Measurements from ENCODE around the gene CFAP46. TPM values are rescaled to one million over a fixed set of nuclear protein-coding genes. Genes with fewer than 3 reads are reported as not detected.

CFAP46 gene
- total RNA-seq, 1 experiment from 2014 or later: not detected

DNA sequence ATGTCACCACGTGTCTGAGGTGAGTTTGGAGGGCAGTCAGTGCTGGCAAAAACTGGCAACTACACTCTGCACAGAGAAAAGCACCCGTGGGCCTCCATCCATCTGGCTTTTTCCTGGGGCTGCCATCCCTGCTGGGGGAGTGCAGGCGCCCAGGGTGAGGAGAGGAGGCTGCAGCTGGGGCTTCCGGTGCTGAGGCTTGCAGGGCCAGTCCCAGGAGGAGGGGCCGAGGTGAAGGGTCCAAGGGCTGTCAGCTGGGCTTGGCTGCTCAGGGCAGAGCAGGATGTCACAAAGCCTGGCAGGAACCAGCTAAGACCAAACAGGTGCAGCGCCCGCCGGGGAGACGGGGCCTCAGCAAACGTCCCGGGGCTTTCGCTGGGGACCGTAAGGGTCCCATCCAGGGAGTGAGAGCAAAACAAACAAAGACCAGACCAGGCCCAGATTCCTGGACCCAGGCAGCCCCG, 77.2 kb downstream of the CFAP46 start:
- Mint-ChIP-seq H3K36me3 (ENCODE audit: insufficient read depth, unreplicated experiment) (no peaks in the 10 kb centered on the region), H3K27ac (ENCODE audit: unreplicated experiment) (no peak overlapping the region), H3K9me3 (ENCODE audit: low read depth, unreplicated experiment) (no peaks in the 10 kb centered on the region), H3K27me3 (ENCODE audit: unreplicated experiment) (peaks cover 82% of the 10 kb centered on the region), H3K4me3 (ENCODE audit: low read depth, unreplicated experiment) (no peak overlapping the region), H3K4me1 (ENCODE audit: low read depth, unreplicated experiment) (no peaks in the 10 kb centered on the region)
- CTCF ChIA-PET: no interaction called here
- TF ChIP-seq, protein P1, sequence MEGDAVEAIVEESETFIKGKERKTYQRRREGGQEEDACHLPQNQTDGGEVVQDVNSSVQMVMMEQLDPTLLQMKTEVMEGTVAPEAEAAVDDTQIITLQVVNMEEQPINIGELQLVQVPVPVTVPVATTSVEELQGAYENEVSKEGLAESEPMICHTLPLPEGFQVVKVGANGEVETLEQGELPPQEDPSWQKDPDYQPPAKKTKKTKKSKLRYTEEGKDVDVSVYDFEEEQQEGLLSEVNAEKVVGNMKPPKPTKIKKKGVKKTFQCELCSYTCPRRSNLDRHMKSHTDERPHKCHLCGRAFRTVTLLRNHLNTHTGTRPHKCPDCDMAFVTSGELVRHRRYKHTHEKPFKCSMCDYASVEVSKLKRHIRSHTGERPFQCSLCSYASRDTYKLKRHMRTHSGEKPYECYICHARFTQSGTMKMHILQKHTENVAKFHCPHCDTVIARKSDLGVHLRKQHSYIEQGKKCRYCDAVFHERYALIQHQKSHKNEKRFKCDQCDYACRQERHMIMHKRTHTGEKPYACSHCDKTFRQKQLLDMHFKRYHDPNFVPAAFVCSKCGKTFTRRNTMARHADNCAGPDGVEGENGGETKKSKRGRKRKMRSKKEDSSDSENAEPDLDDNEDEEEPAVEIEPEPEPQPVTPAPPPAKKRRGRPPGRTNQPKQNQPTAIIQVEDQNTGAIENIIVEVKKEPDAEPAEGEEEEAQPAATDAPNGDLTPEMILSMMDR (IDR thresholded peaks at IDR 0.05; ENCODE audit: unreplicated experiment): no peak
- DNase-seq: no peak
- intact Hi-C loops (cut with micrococcal nuclease; ENCODE audit: unreplicated experiment): no loop called here
- no TSS peak for BruUV-seq (replicated peaks)

DNA sequence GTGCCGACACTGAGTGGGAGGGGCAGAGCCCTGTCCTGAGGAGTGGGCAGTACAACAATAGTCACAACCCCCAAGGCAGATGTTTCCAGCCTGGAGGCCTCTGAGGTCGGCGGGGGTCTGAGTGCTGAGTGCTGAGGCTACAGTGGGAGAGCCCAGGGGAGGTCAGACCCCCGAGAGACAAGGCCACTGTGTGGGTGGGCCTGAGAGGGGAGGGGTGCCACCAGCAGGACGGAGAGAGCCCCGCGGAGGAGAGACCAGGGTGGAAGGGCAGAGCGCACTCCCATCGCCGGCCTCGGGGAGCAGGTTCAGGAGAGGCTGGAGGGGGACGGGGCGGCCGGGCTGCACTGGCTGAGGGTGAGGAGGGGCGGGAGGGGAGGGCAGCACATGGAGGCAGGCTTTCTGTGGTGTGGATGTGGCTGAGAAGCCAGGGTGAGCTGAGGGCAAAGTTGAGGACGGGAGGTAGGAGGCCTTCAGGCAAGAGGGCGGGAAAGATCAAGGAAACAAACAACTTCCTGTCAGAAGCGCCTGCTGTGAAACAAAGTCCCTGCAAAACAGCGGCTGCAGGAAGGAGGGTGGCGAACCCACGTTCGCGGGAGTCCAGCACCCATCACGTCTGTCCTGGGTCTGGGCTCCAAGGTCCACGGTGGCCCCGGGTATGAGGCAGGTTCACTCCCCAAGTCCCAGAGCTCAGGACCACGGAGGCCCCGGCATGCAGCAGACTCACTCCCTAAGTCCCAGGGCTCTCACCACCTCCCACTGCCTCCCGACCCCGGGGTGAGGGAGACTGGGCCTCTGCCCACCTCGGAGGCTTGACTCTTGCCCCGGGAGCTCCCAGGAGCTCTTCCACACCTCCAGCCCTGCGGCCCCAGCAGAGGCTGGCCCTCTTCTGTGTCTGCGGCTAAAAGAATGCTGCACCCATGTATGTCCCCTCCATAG, 79.6 kb downstream of the CFAP46 start:
- no peaks in the 10 kb centered on the region for H3K4me1 Mint-ChIP-seq (ENCODE audit: low read depth, unreplicated experiment)
- no peak overlapping the region for H3K27ac Mint-ChIP-seq (ENCODE audit: unreplicated experiment)
- TF ChIP-seq, protein P1 (IDR thresholded peaks at IDR 0.05; ENCODE audit: unreplicated experiment): no peak
- no peaks in the 10 kb centered on the region for H3K9me3 Mint-ChIP-seq (ENCODE audit: low read depth, unreplicated experiment)
- no peaks in the 10 kb centered on the region for H3K36me3 Mint-ChIP-seq (ENCODE audit: insufficient read depth, unreplicated experiment)
- peaks cover 84% of the 10 kb centered on the region for H3K27me3 Mint-ChIP-seq (ENCODE audit: unreplicated experiment)
- BruUV-seq (replicated peaks): no TSS peak
- no peak for DNase-seq
- intact Hi-C loops (cut with micrococcal nuclease; ENCODE audit: unreplicated experiment): no loop called here
- CTCF ChIA-PET: no interaction called here
- no peak overlapping the region for H3K4me3 Mint-ChIP-seq (ENCODE audit: low read depth, unreplicated experiment)

DNA sequence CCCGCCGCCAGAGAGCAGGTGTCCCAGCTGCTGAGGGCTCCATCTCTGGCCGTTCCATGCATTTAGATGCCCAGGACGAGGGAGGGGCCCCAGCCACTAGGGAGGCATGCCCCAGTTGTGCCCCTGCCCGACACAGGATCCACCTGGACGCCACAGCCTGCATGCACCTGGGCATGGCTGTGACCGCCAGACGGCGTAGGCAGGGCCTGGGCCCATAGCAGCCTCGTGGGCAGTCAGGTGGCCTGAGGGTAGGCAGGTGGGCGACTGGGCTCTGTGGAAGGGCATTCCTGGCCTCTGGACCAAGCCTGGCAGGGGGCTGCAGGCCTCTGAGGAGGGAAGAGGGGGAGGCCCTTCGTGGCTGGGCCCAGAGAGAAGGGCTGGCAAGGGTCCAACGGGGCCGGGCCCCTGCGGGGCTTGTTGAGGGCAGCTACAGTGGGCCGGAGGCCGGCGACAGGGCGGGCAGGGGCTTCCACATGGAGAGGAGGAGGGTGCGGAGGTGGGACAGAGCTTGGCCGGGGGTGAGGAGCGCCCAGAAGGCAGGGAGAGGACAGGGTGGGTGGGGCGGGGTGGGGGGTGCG, 80.4 kb downstream of the CFAP46 start:
- BruUV-seq (replicated peaks): no TSS peak
- CTCF ChIA-PET: no interaction called here
- no peak for DNase-seq
- no peak overlapping the region for H3K27ac Mint-ChIP-seq (ENCODE audit: unreplicated experiment)
- intact Hi-C loops (cut with micrococcal nuclease; ENCODE audit: unreplicated experiment): no loop called here
- TF ChIP-seq, protein P1 (IDR thresholded peaks at IDR 0.05; ENCODE audit: unreplicated experiment): no peak
- no peaks in the 10 kb centered on the region for H3K36me3 Mint-ChIP-seq (ENCODE audit: insufficient read depth, unreplicated experiment)
- H3K4me1 Mint-ChIP-seq (ENCODE audit: low read depth, unreplicated experiment): no peaks in the 10 kb centered on the region
- peaks cover 79% of the 10 kb centered on the region for H3K27me3 Mint-ChIP-seq (ENCODE audit: unreplicated experiment)
- no peaks in the 10 kb centered on the region for H3K9me3 Mint-ChIP-seq (ENCODE audit: low read depth, unreplicated experiment)
- no peak overlapping the region for H3K4me3 Mint-ChIP-seq (ENCODE audit: low read depth, unreplicated experiment)

DNA sequence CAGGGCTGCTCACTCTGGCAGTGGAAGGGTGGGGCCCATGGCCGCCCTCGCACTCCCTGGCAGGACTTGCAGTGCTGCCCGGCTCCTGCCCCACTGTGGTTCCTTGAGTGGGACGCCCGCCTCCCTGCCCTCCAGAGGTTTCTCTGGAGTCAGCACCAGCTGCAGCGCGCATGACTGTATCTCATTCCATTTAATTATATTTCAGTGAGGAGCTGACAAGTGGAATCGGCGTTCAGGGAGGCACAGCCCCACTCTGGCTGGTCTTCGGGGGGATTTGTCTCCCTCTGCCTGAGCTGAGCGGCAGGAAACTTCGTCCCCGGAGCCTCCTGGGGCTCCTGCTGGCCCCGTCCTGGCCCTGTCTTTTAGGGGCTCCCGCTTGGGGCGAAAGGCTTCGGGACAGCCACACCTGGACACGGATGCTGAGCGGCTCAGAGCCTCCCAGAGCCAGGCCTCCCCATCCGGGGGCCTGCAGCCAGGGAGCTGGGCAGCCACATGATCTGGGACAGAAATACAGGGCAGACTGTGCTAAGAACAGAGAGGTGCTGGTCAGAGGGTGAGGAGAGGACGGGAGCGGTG, 81.2 kb downstream of the CFAP46 start:
- no peak overlapping the region for H3K4me3 Mint-ChIP-seq (ENCODE audit: low read depth, unreplicated experiment)
- peaks cover 79% of the 10 kb centered on the region for H3K27me3 Mint-ChIP-seq (ENCODE audit: unreplicated experiment)
- BruUV-seq (replicated peaks): no TSS peak
- H3K27ac Mint-ChIP-seq (ENCODE audit: unreplicated experiment): no peak overlapping the region
- no peaks in the 10 kb centered on the region for H3K4me1 Mint-ChIP-seq (ENCODE audit: low read depth, unreplicated experiment)
- no peak for DNase-seq
- no peaks in the 10 kb centered on the region for H3K36me3 Mint-ChIP-seq (ENCODE audit: insufficient read depth, unreplicated experiment)
- TF ChIP-seq, protein P1 (IDR thresholded peaks at IDR 0.05; ENCODE audit: unreplicated experiment): no peak
- intact Hi-C loops (cut with micrococcal nuclease; ENCODE audit: unreplicated experiment): no loop called here
- H3K9me3 Mint-ChIP-seq (ENCODE audit: low read depth, unreplicated experiment): no peaks in the 10 kb centered on the region
- CTCF ChIA-PET: no interaction called here

All from Calu3 (cell line).